SU-DHL-6 (cell line): ENCODE measurements around the gene SPRED2.

Experiments
- CTCF ChIP-seq: fragments of 200-600 bp; sonication (generic); IDR thresholded peaks from one replicate; pipeline ENCODE4 v1.5.1; 2017; ENCODE audit warnings: antibody characterized with exemption, mild to moderate bottlenecking, low read length, moderate library complexity; ENCODE audit not compliant: insufficient read depth, poor library complexity, severe bottlenecking
- EZH2phosphoT487 ChIP-seq: fragments of 200-600 bp; sonication (generic), shearing (Covaris generic); conservative IDR thresholded peaks from 2 replicates; pipeline ENCODE4 v1.6.1; 2018; ENCODE audit warnings: mild to moderate bottlenecking, antibody characterized with exemption, low read length, moderate library complexity, mixed read lengths

DNA sequence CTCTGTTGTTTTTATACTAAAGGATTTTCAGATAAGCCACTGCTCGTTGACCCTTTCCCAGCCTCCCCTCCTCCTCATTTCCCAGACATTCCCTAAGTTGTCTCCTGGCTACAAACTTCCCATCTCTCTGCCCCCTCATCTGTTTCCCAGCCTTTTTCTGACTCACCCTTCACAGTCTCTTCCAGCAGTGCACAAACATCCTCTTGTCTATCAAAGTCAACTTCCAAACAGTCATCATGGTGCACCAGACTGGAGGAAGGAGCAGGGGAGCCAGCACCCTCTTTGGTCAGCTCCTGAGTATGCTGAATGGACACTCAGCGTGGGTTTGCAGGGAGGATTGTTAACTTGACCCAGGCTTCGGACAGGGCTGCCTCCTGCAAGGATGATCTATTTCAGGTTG, 26.6 kb upstream of the SPRED2 start:
- no peak for TF ChIP-seq CTCF
- no peak for TF ChIP-seq EZH2phosphoT487
